CD14-positive monocyte (primary cell): ENCODE measurements around the gene KISS1R. TPM values are rescaled to one million over a fixed set of nuclear protein-coding genes. Genes with fewer than 3 reads are reported as not detected.

Experiments
- DNase-seq, 3 donors: peaks; one replicate each; pipeline ENCODE4 v3.0.0-alpha.2; 2011 to 2022
- H2AFZ ChIP-seq: 2 replicates; pipeline ENCODE4 v1.6.0; 2012; ENCODE audit warnings: mild to moderate bottlenecking, low read depth, low read length, inconsistent platforms; ENCODE audit not compliant: insufficient read depth, poor library complexity, severe bottlenecking
- H3K27ac ChIP-seq, 2 donors: 1 replicate in 1 of 2; 2 replicates in 1 of 2; pipeline ENCODE4 v1.5.1; 2012 to 2013; ENCODE audit warnings: low read length in 2 of 2, control low read depth in 1 of 2, inconsistent platforms in 1 of 2, low read depth in 1 of 2, mild to moderate bottlenecking in 1 of 2
- H3K27me3 ChIP-seq, 2 donors: one replicate each; pipeline versions ENCODE4 v1.6.0 to v1.6.1; 2011 to 2013; ENCODE audit warnings: low read length in 2 of 2; ENCODE audit not compliant: control insufficient read depth in 2 of 2, insufficient read depth in 2 of 2
- H3K36me3 ChIP-seq, 2 donors: replicated peaks in 1 of 2; 1 replicate in 1 of 2; 2 replicates in 1 of 2; pipeline versions ENCODE4 v1.5.1 to v1.6.1; 2012 to 2013; ENCODE audit warnings: low read length in 2 of 2, control low read depth in 1 of 2, inconsistent platforms in 1 of 2, mild to moderate bottlenecking in 1 of 2; ENCODE audit not compliant: insufficient read depth in 2 of 2, control insufficient read depth in 1 of 2
- H3K4me1 ChIP-seq, 2 donors: 1 replicate in 1 of 2; 2 replicates in 1 of 2; pipeline versions ENCODE4 v1.5.1 to v1.6.1; 2012 to 2013; ENCODE audit warnings: low read length in 2 of 2, control low read depth in 1 of 2, inconsistent platforms in 1 of 2, mild to moderate bottlenecking in 1 of 2, moderate library complexity in 1 of 2; ENCODE audit not compliant: insufficient read depth in 2 of 2, control insufficient read depth in 1 of 2
- H3K4me2 ChIP-seq: replicated peaks from 2 replicates; pipeline ENCODE3; 2012; ENCODE audit warnings: low read length, moderate library complexity, mild to moderate bottlenecking; ENCODE audit not compliant: poor library complexity, severe bottlenecking; ENCODE audit errors: extremely low read depth
- H3K4me3 ChIP-seq, 3 experiments: fragments of 200-600 bp in 1 of 3; sonication (generic) in 1 of 3; replicated peaks in 1 of 3; 1 replicate in 2 of 3; 2 replicates in 1 of 3; pipeline ENCODE4 v1.5.1; 2011 to 2013; ENCODE audit warnings: low read length in 3 of 3, mild to moderate bottlenecking in 3 of 3, control low read depth in 2 of 3, low read depth in 2 of 3, inconsistent platforms in 1 of 3, moderate library complexity in 1 of 3
- H3K79me2 ChIP-seq: 2 replicates; pipeline ENCODE4 v1.6.0; 2012; ENCODE audit warnings: mild to moderate bottlenecking, control low read depth, inconsistent platforms, low read length, moderate library complexity; ENCODE audit not compliant: insufficient read depth
- H3K9ac ChIP-seq: 2 replicates; pipeline ENCODE4 v1.6.0; 2017; ENCODE audit warnings: low read length, mild to moderate bottlenecking; ENCODE audit not compliant: insufficient read depth, poor library complexity, severe bottlenecking
- H3K9me3 ChIP-seq, 2 donors: replicated peaks in 1 of 2; 1 replicate in 1 of 2; 2 replicates in 1 of 2; pipeline versions ENCODE4 v1.5.1 to v1.6.1; 2012 to 2013; ENCODE audit warnings: low read length in 2 of 2, control low read depth in 1 of 2; ENCODE audit not compliant: control insufficient read depth in 1 of 2, insufficient read depth in 1 of 2
- H4K20me1 ChIP-seq: 2 replicates; pipeline ENCODE4 v1.6.0; 2012; ENCODE audit warnings: mild to moderate bottlenecking, low read length, control low read depth, moderate library complexity; ENCODE audit not compliant: insufficient read depth
- H3K27ac Mint-ChIP-seq, 7 donors: one replicate each; pipeline ENCODE4 v1.8.0; 2020; ENCODE audit warnings: mild to moderate bottlenecking in 7 of 7, mixed read lengths in 7 of 7, moderate library complexity in 6 of 7, inconsistent platforms in 2 of 7
- H3K27me3 Mint-ChIP-seq, 3 donors: one replicate each; pipeline ENCODE4 v1.8.0; 2021 to 2022; ENCODE audit warnings: low read depth in 3 of 3, mild to moderate bottlenecking in 3 of 3, mixed read lengths in 3 of 3, moderate library complexity in 3 of 3, inconsistent platforms in 1 of 3
- H3K36me3 Mint-ChIP-seq, 2 donors: one replicate each; pipeline ENCODE4 v1.8.0; 2020; ENCODE audit warnings: mixed read lengths in 2 of 2, inconsistent platforms in 1 of 2, mild to moderate bottlenecking in 1 of 2
- H3K4me1 Mint-ChIP-seq: one replicate; pipeline ENCODE4 v1.8.0; 2020; ENCODE audit warnings: mild to moderate bottlenecking, mixed read lengths
- H3K4me3 Mint-ChIP-seq, 2 donors: one replicate each; pipeline ENCODE4 v1.8.0; 2020; ENCODE audit warnings: mild to moderate bottlenecking in 2 of 2, mixed read lengths in 2 of 2, moderate library complexity in 1 of 2
- H3K9me3 Mint-ChIP-seq, 7 donors: one replicate each; pipeline ENCODE4 v1.8.0; 2020 to 2022; ENCODE audit warnings: mixed read lengths in 7 of 7, mild to moderate bottlenecking in 6 of 7, moderate library complexity in 6 of 7, inconsistent platforms in 2 of 7
- CTCF ChIP-seq: fragments of 200-600 bp; IDR thresholded peaks from one replicate; pipeline ENCODE4 v1.8.0; 2022; ENCODE audit warnings: antibody characterized with exemption, mild to moderate bottlenecking
- WGBS: methylation state at CpG from one replicate; pipeline ENCODE4 v1.1.5; 2013; ENCODE audit warnings: missing lambda C conversion rate; ENCODE audit not compliant: insufficient coverage; 5-methylcytosine and 5-hydroxymethylcytosine counted together
- intact Hi-C, 2 donors: fragments of 100-400 bp; cut with micrococcal nuclease; formaldehyde crosslinking; loops; one replicate each; pipeline versions ENCODE4 v1.15.0 to v1.15.1; 2023
- polyA plus RNA-seq, 3 donors: library from polyadenylated mRNA; depleted of rRNA in 1 of 3; unstranded in 2 of 3; stranded (reverse) in 1 of 3; fragments of 300-500 nt in 2 of 3; fragments of >200 nt in 1 of 3; fragmentation: Illumina TruSeq in 2 of 3; gene quantifications; 1 replicate in 2 of 3; 2 replicates in 1 of 3; pipeline ENCODE4 v1.2.3, GENCODE V29; 2012 to 2021

Gene KISS1R
- polyA plus RNA-seq, 3 donors: not detected

- peak overlapping the region; percentile 58 for H3K4me2 ChIP-seq
Observed at GRCh38 chr19:911197-912033, 5.7 kb upstream of the KISS1R start.

More at GRCh38 chr19:911197-912033, 5.7 kb upstream of the KISS1R start:
- Mint-ChIP-seq H3K36me3 (peaks cover 5 to 12% of the 10 kb centered on the region in 2 donors), H3K27ac (peak overlapping the region in 2 of 7 donors; percentile 43 to 46), H3K4me1 (peaks cover 51% of the 10 kb centered on the region), H3K27me3 (peaks cover 5 to 8% (median 5%) of the 10 kb centered on the region in 3 donors), H3K4me3 (peak overlapping the region; percentile 30 to 63), H3K9me3 (peaks cover 0 to 3% (median 0%) of the 10 kb centered on the region in 7 donors)
- Histone ChIP-seq H3K36me3 (no peaks in the 10 kb centered on the region), H3K4me1 (peaks cover 50 to 70% of the 10 kb centered on the region in 2 donors), H2AFZ (no peak overlapping the region), H3K27me3 (peaks cover 0 to 1% of the 10 kb centered on the region in 2 donors), H3K4me3 (peak overlapping the region in 1 of 3 experiments; percentile 49), H3K27ac (no peak overlapping the region), H3K9ac (no peak overlapping the region), H4K20me1 (peaks cover 17% of the 10 kb centered on the region), H3K9me3 (no peaks in the 10 kb centered on the region), H3K79me2 (peaks cover 62% of the 10 kb centered on the region)
- DNase-seq: no peak
- intact Hi-C loops: no loop called here
- no peak for TF ChIP-seq CTCF
- WGBS: 91% methylated on average over 34 of the region's 54 CpGs
